Midbrain (tissue), 1 donor: ENCODE measurements around the gene SASH1.

Source experiments
- DNase-seq: peaks from one replicate; lab custom pipeline; 2025; lab: John Stamatoyannopoulos, UW

SASH1 gene

DNA sequence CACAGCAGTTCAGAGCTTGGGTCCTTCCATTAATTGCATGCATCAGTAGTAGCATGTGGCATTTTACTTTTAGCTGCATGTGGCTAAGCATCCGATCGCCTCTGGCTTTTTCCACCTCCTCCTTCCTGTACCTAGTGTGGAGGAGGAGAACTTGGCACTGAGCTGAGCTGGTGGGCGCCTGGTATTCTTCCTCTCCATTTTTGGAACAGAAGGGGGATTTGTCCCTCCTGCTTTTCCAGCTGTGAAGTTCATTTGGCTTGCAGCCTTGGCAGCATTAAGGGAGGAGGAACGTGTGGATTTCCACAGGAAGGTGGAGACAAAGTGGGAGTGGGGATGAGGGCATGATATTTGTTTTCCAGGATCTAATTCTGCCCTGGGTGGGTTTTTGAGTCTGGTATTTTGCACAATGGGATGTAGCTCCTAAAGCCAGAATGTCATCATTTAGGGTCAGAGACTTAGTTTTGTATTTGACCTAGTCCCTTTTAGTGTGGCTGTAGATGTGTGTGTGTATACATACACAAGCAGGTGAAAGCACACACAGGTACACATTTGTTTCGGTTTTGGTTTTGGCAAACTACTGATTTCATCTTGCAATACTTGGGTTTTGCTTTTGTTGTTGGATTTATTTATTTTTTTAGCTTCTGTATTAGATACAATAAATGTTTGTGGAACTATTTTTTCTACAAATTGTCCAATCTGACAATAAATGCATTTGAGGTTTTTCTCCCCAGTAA, 90.0 kb downstream of the SASH1 start:
- DNase-seq, result no peak

DNA sequence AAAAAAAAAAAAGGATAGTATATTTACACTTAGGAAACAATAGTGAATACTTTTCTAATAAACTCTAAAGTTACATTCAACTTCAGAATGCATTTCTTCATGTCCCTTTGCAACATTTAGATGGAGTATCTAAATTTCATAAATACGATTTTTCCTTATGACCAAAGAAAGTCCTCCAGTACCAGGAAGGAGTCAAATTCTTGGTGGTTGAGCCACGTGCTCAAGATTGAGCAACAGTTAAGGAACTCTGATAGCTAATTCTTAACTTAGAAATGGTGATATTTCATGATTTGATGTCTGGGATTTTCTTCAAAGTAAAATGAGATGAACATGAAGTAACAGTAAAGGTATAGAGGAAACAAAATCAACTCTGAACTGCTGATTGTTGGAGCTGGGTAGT, 92.7 kb downstream of the SASH1 start:
- no peak for DNase-seq

DNA sequence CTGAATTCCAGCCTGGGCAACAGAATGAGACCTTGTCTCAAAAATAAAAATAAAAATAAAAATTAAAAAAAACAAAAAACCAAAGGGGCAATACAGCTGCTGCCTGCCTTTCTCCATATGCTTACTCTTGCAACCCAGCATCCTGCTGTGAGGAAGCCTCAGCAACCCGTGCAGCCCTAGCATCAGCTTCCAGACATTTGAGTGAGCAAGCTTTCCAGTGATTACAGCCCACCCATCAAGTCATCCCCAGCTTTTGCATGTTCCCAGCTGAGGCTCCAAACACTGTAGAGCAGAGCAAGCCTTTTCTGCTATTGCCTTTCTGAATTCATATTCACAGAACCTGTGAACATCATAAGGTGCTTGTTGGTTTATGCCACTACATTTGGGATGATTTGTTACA, 93.8 kb downstream of the SASH1 start:
- DNase-seq, result no peak

DNA sequence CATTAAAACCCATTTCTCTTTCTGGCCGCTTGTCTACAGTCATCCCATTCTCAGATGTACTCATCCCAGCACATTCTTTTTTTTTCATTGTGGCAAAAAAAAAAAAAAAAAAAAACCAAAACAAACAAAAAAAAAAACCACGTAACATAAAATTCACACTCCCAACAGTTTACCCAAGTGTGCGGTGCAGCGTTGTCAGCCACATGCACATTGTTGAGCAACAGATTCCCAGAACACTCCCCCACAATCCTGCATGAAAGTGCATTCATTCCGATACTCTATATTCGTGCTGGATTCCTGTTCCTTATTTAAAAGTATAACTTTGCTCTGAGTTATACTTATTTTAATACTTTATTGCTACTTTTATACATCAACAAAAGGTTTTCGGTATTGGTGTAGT, 96.0 kb downstream of the SASH1 start:
- no peak for DNase-seq

DNA sequence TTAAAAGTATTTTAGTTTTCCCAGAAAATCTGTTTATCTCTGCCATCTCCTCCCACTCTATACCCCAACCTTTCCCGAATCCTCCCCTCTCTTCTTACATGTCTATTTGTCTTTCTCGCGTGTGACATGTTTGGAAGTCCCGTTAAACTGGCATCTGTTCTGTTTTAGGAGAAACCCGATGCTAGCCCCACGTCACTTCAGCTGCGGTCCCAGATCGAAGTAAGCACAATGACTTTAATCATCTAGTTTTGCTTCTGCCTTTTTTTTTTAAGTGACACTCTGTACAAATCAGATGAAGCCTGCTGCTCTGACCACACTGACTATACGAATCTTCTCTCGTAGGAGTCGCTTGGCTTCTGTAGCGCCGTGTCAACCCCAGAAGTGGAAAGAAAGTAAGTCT, 97.4 kb downstream of the SASH1 start:
- no peak for DNase-seq

DNA sequence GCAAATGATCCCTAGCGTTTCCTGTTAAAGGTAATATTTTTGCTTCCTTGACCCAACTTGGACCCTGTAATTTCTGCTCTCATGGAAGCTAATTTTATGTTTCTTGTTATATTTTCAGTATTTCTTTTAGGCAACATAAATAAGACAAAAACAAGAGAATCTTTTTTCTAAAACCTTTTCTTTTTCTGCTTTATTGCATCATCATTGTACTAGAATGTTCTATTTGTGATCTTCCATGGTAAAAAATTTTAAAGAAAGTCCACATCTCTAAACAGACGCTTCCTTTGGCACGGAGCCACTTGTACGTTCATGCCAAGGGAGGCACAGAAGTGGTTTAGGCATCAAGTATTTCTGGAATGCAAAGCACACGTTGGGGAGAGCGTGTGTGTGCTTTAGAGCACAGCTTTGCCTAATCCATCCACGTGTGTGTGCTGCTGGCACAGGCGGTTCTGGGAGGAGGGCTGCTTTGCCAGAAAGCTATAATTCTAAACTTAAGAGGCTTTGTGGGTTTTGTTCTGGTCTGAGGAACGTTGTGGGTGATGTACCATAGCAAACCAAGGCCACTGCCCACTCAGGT, 98.3 kb downstream of the SASH1 start:
- no peak for DNase-seq

DNA sequence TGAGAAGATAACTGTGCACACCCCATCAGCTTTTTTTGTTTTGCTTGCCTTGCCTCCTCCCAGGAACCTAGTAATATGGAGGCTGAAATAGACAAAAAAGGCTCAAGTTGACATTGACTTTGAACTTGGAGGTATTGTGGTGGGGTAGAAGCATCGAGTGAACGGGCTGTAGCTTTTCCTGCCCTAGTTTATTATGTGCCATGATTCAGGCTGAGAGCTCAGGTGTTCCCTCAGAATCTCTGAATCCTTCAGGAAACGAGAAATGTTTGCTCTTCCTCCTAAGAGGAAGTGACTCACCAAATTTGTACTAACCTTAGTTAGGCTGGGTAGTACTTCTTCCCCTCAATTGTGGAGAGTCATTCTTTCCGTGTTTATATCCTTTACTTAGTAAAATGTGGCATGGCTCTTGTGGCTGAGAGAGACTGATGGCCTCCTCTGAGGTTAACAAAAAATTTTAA, 98.8 kb downstream of the SASH1 start:
- DNase-seq, result no peak

DNA sequence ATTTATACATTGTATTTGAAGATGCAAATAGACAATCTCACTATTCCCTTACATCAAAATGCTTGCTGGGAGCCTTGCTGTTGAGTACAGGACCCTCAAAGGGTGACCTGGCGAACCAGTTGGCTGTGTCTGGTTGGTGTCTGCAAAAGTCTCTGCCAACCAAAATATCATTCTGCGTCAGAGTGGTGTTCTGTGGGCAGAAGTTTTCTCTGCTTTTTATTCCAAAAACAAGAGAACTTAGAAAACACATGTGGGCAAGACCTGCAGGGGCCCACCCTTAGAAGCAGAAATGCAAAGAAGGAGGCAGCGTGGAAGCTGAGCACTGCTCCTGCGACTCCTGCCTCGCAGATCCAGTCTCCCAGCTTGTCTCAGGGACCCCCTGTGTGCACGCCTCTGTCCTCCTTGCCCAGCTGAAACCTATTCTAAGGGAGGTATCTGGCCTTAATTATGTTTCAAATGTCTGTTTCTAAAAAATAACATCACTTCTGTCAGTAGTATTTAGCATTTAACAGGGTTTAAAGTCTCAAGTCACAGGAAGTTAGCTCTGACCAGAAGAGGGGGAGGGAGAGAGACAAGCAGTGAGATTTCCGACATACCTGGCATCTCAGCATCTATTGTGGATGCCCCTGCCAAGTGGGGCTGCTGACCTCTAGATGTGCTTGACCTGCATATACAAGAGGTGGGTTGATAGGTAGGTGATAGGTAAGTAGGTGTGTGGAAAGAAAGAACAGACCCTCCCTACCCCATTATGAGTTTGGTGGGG, 101.3 kb downstream of the SASH1 start:
- DNase-seq, result no peak

DNA sequence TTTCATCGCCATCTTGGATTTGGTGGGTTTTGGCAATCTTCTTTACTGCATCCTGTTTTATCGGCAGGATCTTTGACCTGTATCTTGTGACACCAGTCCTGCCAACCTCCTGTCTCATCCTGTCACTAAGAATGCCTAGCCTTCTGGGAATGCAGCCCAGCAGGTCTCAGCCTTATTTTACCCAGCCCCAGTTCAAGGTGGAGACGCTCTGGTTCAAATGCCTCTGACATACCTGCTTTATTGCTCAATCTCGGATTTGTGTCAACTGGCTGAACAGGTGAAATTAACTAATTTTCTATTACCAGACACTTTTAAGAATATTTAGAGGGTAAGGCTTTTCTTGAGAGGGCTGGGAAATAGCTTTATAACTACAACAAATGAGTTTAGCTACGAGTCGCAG, 102.5 kb downstream of the SASH1 start:
- DNase-seq, result no peak

DNA sequence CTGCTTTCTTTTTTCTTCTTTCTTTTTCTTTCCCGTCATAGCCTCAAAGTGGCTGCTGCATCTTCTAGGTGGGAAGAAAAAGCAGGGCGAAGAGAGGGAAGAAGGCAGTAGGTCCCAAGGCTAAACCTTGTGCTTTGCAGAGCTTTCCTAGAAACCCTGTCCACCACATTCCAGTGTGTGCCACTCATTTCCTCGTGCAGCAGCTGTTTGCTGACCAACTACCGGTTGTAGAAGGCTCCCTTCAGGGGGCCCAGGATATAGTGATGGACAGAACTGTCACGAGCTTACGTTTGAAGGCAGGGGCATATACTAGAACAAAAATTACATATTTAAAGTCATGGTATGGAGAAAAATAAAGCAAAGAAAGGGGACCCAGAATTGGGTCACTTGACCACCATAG, 103.0 kb downstream of the SASH1 start:
- DNase-seq, result no peak

DNA sequence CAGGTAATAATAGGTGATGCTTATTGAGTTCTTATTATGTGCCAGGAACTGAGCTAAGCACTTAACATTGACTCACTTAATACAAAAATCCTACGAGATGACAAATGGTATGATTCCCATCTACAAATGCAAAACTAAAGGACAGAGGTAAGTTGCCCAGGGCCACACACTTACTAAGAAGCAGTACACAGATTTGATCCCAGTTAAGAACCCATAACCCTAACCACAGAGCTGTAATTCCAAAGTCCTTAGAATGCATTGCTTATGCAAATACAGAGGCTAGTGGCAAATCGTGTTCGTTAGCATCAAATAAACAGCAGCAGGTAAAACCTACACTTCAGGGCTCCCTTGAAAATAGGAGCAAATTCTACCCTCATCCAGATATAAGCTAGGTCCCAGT, 104.0 kb downstream of the SASH1 start:
- DNase-seq, result no peak

DNA sequence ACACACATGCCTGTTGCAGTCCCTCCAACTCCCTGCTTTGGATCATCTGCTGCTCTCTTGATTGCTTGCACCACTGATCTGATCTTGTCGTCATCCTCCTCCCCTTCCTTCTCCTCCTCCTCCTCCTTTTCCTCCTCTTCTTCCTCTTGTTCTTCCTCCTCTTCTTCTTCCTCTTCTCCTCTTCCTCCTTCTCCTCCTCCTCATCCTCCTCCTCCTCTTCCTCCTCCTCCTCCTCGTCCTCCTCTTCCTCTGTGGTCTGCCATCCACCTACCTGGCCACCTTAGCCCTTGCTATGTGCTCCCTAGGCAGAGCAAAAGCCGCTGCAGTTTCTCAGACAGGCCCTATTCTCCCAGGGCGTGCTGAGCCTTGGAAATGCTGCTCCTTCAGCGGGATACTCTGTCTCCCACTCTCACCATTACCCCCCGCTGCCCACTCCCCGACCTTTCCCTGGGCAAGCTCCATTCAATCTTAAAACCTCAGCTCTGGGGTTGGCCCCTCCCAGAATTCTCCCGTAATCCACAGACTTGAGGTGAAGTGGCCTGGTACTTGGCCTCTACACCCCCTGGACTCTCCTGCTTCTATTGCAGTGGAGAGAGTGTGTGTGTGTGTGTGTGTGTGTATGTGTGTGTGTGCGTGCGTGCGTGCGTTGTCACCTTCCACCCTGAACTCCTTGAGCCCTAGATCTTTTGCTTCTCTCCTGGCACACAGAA, 105.0 kb downstream of the SASH1 start:
- no peak for DNase-seq

DNA sequence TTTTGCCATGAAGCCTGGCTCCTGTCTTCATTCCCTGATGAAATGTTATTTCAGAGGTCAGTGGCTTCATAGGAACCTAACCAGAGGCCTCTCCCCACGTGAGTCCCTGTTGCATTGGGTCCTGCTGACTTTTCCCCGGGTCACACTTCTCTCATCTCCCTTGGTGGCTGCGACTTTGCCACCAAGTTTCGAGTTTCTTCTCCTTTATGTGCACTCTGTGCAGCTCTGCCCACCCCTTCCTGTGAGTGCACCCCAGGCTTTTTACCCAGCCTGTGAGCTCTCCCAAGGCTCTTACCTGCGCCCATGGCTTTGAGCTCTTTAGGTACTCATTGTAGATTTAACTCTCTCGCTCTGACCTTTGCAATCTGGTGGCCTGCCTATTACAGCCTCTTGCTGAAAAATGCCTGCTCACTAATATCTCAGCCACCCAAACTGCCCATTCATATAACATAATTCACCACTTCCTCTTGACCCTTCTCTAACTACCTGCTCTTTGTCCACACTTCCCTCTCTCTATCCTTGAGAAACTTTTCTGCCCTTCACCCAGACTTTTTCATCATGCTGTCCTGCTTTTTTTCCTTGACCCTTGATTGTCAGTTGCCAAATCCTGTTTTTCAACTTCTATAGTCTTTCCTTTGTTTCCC, 105.9 kb downstream of the SASH1 start:
- DNase-seq, result no peak

DNA sequence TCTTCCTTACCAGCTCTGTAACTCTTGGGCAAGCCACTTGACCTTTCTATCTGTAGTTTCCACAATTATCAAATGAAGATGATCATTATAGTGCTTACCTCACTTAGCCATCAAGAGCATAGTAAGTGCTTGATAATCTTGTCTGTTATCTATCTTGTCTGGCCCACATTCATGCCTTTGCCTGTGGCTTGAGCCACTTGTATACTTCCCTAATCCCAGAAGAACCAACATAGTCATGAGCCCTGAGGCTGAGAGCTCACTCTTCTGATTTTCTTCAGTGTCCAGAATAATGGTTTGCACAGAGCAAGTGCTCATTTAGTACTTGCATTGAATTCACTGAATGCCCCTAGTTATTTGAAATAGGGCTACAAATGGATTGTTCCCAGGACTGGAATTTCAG, 108.2 kb downstream of the SASH1 start:
- no peak for DNase-seq

DNA sequence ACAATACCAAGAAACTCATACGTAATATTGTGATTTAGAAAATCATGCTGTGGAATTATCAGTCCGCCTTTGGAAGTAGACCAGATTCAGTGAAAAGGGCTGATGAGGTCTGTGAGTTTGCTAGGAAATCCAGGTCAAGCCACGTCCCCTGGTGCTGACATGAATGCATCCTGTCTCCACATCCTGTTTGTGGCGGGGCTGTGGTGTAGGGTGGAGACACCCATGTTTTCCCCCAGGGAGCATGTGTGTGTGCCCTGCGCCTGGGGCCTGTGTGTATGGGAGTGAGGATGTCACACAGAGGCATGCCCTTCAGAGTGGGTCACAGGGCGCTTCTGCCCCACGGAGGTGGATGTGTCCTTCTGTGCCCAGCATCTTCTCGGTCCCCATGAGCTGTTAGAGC, 109.1 kb downstream of the SASH1 start:
- no peak for DNase-seq

DNA sequence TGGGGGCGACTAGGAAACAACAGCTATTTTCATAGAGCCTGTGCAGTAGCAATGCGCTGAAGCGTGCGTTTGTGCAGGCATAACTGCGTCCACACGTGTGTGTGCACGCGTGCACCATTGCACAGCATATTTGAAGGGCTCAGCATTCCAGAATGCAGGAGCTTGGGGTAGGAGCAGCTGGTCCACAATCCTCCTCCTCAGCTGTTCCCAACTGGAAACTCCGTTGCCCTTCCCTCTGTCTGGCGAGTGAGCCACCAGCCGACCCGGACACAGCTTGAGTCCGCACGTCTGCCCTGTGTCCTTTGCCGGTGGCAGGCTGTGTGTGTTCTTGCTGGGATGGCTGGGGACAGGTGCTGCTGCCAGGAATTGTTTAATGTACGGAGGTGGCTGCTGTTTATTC, 110.2 kb downstream of the SASH1 start:
- DNase-seq, result no peak

DNA sequence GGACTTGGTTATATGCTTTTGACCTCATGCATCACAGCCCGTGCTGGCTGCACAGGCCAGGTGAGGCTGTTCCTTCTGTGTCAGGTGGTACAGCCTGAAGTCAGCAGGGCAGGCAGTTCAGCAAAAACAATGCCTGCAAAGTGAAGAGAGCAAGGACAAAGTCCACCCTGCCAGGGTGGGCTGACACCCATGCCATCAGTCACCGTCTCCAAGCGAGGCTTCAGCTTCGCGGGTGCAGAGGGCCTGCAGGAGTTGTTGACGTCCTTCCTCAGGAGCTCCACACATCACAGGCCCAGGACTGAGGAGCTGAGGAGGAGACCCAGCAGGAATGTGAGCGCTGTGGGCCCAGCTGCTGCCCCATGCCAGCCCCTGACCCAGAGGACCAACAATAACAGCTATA, 111.3 kb downstream of the SASH1 start:
- DNase-seq, result no peak

DNA sequence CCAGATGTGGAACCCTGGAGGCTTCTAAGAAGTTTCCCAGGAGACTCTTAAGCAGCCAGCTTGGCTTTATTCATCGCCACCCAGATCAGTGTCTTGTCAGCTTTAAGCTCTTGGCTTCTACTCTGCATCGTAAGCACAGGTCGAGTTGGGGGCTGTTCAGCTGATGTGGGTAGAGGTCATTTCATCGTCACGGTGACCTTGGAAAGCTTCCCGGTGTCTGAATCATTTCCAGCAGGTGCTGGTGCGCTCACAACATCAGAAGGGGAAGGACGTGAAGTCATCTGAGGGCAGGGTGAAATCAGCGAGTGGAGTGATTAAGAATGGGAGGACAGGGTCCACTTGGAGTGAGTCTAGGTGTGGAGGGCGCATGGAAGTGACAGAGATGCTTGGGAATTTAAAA, 112.6 kb downstream of the SASH1 start:
- no peak for DNase-seq

DNA sequence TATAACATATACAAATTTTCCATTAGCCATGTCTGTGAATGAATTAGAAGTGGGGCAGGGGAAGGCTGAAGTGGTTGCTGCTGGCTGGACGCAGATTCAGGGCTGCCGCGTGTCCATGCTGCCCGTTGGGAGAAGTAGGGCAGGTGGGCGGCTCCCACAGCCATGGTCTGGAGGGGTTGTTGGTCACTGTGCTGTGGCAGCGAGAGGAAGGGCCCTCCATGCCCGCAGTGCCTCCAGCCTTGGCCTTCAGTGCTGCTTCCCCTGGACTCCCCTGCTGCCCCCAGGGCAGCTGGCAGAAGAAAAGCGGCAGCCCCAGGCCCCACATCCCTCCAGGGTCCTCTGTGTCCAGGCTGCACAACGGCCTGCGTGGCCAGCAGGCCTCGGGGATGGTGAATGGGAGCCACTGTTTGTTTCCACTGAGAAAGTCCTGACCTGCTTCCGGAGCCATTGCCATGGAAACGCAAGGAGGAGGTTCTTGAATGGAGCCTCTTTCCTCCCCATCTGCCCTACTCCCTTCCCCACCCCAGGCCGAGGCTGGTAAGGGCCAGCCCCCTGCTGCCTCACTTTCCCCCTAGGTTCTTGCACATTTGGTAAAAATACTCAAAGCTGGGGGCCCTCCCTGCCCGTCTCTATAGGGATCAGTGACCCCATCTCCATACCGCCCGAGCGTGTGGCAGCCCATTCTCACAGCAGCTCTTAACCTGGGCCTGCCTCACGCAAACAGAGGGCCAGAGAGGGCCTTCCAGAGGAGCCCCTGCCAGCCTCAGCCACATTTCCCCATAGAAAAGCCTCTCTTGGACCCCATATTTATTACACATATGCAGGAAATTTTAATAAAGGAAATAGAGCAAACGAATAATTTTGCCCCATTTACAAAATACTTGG, 113.3 kb downstream of the SASH1 start:
- peak; percentile 86 for DNase-seq

DNA sequence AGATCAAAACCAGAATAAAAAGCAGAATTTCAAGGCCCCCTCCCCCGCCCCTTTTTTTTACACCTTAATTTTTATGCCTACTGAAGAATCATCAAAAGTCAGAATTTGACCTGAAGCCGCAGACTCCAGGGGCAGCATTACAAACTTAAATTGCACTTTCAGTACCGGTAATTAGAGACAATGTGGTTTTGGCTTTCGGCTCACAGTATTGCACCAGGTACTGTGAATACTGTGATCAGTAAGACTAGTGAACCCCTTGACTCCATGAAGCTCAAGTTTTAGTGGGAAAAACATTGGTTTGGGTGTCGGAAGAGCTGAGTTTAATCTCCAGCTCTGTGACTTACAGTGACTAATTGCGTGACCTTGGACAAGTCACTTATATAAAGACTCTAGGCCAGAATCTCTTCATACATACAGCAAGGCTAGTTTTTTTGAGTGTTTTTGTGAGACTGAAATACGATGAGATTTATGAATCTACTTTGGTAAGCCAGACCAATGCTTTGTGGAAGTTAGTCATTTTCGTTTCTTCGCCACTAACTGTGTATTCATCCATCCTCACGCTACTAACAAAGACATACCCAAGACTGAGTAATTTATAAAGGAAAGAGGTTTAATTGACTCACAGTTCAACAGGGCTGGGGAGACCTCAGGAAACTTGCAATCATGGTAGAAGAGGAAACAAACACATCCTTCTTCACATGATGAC, 114.7 kb downstream of the SASH1 start:
- DNase-seq, result no peak

DNA sequence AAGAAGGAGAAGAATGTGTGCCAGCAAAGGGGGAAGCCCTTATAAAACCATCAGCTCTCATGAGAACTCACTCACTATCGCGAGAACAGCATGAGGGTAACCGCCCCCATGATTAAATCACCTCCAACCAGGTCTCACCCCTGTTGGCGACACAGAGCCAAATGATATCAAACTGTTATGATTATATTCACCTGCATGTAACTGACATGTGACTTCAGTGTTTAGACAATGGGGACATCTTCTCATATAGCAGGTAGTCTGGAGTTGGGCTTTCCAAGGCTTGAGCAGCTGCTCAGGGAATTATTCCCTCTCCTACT, 115.2 kb downstream of the SASH1 start:
- DNase-seq, result no peak
